GM18868 (cell line): ENCODE data around the gene BRSK2.
"Not testable (repeated sequence)": the region's sequence is repeated elsewhere in the genome, so short reads cannot be mapped to it uniquely, and the experiment has no call there.

ENCODE experiments used
- ATAC-seq: cut with Tn5 transposase; IDR thresholded peaks from one replicate; pipeline ENCODE4 v1.9.1; 2021; ENCODE audit warnings: mild to moderate bottlenecking, moderate library complexity; ENCODE audit not compliant: unreplicated experiment

BRSK2 gene

GRCh38 chr11:1433568-1433967 lies 43.8 kb downstream of the BRSK2 start:
- ATAC-seq, result no peak

- no peak for ATAC-seq
Observed at GRCh38 chr11:1433977-1434640, 44.4 kb downstream of the BRSK2 start.

- ATAC-seq, result not testable (repeated sequence)
Observed at GRCh38 chr11:1435479-1435819, 45.7 kb downstream of the BRSK2 start.

DNA sequence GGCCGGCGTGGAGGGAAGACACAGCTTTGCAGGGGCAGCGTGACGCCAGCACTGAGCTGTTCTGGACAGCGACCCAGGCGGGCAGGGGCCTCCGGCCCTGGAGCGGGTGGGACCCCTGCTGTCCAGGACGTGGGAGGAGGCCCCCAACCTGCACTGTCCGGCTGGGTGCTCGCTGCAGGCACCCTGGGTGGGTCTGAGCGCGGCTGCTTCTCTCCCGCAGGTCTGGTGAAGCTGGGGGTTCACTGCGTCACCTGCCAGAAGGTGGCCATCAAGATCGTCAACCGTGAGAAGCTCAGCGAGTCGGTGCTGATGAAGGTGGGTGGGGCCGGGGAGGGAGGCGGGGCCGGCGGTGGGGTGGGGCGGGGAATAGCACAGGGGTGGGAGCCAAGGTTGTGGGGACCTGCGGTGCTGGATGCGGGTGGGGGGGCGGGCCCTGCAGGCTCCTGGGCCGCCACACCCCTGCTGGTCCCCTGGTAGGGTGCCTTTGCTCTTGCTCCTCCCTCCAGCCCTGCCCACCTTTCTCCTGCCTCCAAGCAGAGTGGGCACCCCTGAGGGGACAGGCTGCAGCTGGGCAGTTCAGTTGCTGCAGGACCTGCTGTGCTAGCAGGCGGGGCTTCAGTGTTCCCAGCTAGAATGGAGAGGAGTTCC lies 46.2 kb downstream of the BRSK2 start:
- no peak for ATAC-seq

DNA sequence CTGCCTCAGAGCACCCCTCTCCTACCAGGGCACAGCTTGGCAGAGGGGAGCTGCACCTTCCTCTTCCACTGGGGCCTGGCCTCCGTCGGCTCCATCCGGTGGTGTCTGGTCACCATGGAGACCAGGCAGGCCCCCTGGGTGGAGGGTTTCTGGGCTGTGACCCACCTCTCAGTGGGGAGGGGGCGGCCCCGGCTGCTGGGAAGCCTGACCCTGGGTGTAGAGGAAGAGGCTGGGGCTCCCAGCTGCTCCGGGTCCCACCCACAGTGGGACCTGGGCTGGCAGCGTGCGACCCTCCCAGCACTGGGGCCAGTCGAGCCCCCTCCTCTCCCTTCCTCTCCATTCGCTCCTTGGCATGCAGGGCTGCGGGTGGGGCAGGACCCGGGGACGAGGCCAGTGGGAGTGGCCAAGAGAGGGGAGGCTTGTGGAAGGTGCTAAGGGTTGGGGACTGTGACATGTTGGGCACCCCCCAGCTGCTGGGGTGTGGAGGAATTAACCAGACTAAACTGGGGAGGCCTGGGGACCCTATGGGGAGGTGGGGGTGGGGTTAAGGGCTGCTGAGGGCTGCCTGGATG lies 46.8 kb downstream of the BRSK2 start:
- no peak for ATAC-seq

GRCh38 chr11:1437500-1437899 lies 47.8 kb downstream of the BRSK2 start:
- no peak for ATAC-seq

DNA sequence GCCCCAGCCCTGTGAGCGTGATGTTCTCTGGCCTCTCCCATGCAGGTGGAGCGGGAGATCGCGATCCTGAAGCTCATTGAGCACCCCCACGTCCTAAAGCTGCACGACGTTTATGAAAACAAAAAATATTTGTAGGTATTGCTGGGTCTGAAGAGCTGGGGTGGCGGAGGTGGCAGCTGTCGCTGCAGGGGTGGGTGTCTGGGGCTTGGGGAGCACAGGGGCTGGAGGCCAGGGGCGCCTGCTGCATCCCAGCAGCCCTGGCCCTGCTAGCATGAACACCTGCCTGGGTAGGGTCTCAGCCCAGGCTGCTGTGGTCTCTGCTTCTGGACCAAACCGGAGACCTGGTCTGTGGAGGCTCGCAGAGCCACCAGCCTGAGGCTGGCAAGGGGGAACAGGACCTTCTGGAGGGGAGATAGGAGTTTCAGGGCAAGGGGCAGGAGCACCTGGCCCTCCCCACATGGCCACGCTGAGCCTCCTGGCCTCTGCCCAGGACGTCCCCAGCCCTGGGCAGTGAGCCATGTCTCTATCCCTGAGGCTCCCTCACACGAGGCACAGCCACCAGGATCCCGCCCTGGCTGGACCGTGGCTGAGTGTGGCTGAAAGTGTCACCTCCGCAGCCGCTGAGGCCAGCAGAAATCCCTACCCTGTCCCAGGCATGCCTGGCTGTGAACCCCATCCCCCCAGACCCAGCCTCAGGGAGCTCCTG lies 48.7 kb downstream of the BRSK2 start:
- ATAC-seq, result no peak

GRCh38 chr11:1438967-1439330 lies 49.2 kb downstream of the BRSK2 start:
- ATAC-seq, result no peak

GRCh38 chr11:1439341-1439740 lies 49.6 kb downstream of the BRSK2 start:
- ATAC-seq, result no peak

- no peak for ATAC-seq
Observed at GRCh38 chr11:1440066-1440465, 50.3 kb downstream of the BRSK2 start.

DNA sequence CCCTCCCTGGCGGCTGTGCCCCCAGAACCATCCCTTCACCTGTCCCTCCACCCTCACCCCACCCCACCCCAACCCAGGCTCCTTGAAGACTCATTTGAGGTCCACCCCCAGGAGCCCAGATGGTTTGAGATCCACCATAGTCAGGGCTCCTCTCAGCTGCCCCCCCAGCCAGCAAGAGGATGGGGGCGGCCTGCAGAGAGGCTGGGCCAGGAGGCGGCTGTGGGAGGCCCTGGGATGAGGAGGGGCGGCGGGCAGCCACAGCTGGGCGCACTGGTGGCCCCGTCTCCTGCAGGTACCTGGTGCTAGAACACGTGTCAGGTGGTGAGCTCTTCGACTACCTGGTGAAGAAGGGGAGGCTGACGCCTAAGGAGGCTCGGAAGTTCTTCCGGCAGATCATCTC lies 50.8 kb downstream of the BRSK2 start:
- ATAC-seq, result no peak

GRCh38 chr11:1442163-1442562 lies 52.4 kb downstream of the BRSK2 start:
- ATAC-seq, result no peak

GRCh38 chr11:1442807-1443366 lies 53.2 kb downstream of the BRSK2 start:
- ATAC-seq, result no peak

DNA sequence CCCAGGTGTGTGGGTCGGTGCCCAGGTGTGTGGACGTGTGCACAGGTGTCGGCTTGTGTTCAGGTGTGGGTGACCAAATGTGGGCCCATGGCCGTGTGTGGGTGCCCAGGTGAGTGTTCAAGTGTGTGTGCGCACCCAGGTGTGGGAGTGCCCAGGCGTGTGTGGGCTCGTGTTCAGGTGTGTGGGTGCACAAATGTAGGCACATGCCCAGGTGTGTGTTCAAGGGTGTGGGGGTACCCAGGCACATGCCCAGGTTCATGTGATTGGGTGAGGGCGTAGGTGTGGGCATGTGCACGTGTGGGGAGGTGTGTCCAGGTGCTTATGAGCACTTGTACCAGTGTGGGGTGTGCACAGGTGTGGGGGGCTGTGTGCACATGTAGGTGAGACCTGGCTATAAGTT lies 54.0 kb downstream of the BRSK2 start:
- ATAC-seq, result no peak

DNA sequence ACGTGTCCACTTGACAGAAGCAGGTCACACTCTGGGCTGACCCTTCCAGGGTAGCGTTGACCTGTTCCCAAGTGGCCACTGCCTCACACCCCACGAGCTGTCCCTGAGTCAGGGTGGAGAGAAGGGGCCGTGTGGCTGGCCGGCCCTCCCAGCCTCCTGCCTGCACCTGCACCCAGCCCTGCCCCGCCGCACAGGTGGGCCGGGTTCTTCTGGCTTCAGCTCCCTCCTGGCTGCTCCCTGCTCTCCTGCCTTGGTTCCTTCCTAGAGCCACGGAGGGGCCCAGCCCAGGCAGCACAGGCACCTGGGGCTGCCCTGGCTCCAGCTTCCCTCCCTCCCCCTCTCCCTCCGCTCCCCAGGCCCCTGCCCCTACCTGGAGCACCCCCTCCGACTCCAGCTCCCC lies 54.6 kb downstream of the BRSK2 start:
- no peak for ATAC-seq

DNA sequence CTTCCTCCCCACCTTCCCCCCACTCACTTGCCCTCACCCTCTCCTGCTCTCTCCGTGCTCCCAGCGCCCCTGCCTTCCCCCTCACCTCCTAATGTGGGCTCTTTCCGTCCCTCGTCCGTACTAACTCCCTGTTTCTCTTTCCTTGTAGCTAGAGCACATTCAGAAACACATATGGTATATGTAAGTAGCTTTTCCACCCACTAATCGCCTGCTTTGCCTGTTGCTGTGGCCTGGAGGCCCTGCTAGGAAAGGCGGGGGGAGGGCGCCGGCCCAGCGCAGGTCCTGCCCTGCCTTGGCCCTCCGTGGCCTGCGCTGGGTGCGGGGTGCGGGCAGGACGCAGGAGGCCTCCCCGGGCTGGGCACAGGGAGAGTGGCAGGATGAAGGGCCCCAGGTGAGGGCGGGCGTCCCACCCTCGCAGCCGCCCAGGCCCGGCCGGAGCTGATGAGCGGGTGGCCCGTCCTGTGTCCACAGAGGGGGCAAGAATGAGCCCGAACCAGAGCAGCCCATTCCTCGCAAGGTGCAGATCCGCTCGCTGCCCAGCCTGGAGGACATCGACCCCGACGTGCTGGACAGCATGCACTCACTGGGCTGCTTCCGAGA lies 55.2 kb downstream of the BRSK2 start:
- no peak for ATAC-seq

GRCh38 chr11:1445741-1446445 lies 56.2 kb downstream of the BRSK2 start:
- ATAC-seq, result no peak

GRCh38 chr11:1446623-1447022 lies 56.9 kb downstream of the BRSK2 start:
- no peak for ATAC-seq

DNA sequence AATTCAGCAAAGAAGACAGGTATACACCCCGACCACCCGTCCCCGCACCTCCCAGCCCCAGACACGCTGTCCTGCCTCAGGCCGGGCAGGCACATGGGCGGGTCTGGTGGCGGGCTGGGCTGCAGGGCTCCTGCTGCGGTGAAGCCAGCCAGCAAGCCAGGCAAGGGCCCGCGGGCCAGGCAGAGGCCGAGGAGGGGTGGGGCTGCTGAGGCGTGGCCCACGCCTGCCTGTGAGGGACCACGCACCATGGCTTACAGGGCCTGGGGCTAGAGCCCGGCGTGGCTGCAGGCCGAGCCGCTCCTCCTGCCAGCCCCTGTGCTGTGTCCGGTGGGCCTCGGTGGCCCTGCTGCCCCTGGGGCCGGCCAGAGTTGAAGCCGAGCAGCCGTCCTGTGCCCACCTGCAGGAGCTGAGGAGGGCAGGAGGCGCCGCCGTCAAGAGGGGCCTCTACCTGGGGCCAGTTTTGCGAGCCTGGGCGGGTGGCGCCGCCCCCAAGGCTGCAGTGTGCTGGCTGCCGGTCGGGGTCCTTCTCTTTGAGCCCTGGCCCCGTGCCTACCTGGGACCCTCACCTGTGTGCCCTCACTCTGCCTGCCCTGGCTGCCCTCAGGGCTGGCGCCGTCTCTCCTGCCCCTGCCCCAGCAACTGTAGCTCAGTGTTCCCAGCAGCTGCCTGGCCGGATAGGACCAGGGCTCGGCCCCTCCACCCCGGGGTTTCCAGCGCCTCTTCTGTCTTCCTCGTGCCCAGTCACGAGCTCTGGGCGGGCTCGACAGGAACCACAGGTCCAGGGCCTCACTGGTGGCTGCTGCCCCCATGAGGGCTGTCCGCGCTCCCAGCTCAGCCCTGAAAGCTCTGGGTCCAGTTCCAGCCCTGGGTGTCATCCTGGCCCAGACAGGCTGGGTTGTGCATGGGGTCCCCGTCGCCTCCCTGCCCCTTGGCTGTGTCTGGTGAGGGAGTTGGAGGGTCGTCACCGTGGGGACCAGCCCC lies 58.4 kb downstream of the BRSK2 start:
- ATAC-seq, result no peak

DNA sequence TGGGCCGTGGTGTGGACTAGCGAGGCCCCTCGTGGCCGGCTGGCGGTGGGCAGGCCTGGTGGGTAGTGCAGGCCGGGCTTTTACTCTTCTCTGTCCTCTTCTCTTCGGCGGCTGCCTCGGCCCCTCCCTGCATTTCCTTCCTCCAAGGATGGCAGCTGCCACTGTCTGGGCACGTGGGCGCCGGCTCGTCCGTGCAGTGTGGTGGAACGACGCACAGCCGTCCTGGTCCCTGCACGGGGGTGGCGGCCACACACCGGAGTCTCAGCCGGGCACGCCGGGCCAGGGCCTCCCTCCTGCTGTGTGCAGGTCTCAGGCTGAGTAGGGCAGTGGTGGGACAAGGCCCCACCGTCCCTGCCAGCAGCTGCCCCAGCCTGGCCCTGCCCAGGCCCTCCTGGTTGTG lies 59.1 kb downstream of the BRSK2 start:
- ATAC-seq, result no peak
